Esophagus muscularis mucosa (tissue), 4 donors: Measurements from ENCODE around the gene NT5C3A. TPM values are rescaled to one million over a fixed set of nuclear protein-coding genes. Genes with fewer than 3 reads are reported as not detected.
"Not testable (repeated sequence)": the region's sequence is repeated elsewhere in the genome, so short reads cannot be mapped to it uniquely, and the experiment has no call there.

Experiments
- DNase-seq: peaks from one replicate; pipeline ENCODE4 v3.0.0-alpha.2; 2017; ENCODE audit errors: extremely low spot score
- H3K27ac ChIP-seq, 4 donors: fragments of 200-600 bp; sonication (generic); replicated peaks in 1 of 4; 1 replicate in 3 of 4; 2 replicates in 1 of 4; pipeline ENCODE4 v1.5.1; 2016 to 2019; ENCODE audit warnings: mild to moderate bottlenecking in 1 of 4
- H3K27me3 ChIP-seq, 4 donors: fragments of 200-600 bp; sonication (generic); one replicate each; pipeline versions ENCODE4 v1.5.1 to v1.6.0; 2016 to 2019
- H3K36me3 ChIP-seq, 4 donors: fragments of 200-600 bp; sonication (generic); one replicate each; pipeline ENCODE4 v1.5.1; 2016 to 2019
- H3K4me1 ChIP-seq, 4 donors: fragments of 200-600 bp; sonication (generic); one replicate each; pipeline ENCODE4 v1.5.1; 2016 to 2019
- H3K4me3 ChIP-seq, 4 donors: fragments of 200-600 bp; sonication (generic); 1 replicate in 2 of 4; 2 replicates in 2 of 4; pipeline ENCODE4 v1.5.1; 2016 to 2019; ENCODE audit warnings: mild to moderate bottlenecking in 4 of 4, moderate library complexity in 1 of 4
- H3K9me3 ChIP-seq, 4 donors: fragments of 200-600 bp; sonication (generic); 1 replicate in 3 of 4; 2 replicates in 1 of 4; pipeline ENCODE4 v1.5.1; 2016 to 2019
- POLR2AphosphoS5 ChIP-seq, 2 donors: sonication (generic); formaldehyde crosslinking; IDR thresholded peaks; one replicate each; pipeline ENCODE4 v1.6.1; 2017; ENCODE audit warnings: antibody characterized with exemption in 2 of 2
- WGBS: methylation state at CpG from one replicate; pipeline ENCODE4 v1.1.5; 2018; 5-methylcytosine and 5-hydroxymethylcytosine counted together
- intact Hi-C: fragments of 100-400 bp; cut with DNase I; formaldehyde crosslinking; loops from one replicate; pipeline ENCODE4 v1.15.1; 2023
- small RNA-seq, 3 donors: library from RNA; depleted of rRNA; stranded (forward); fragments of <200 nt; gene quantifications; one replicate each; pipeline ENCODE3, GENCODE V24; 2016
- total RNA-seq, 4 donors: library from RNA; depleted of rRNA; stranded (reverse); fragments of >200 nt; gene quantifications; one replicate each; pipeline versions ENCODE4 v1.1.0 to v1.2.1, GENCODE V29; 2016
- TF ChIP-seq, protein P1 (sequence below), 3 experiments: fragments of 200-600 bp in 2 of 3; fragments of 450-650 bp in 1 of 3; sonication (generic) in 2 of 3; IDR thresholded peaks; one replicate each; pipeline ENCODE4 v1.5.1; 2017 to 2019; ENCODE audit warnings: antibody characterized with exemption in 3 of 3, mild to moderate bottlenecking in 2 of 3, moderate library complexity in 1 of 3

The NT5C3A gene
- total RNA-seq, 4 donors from 2014 or later, result 13.9 to 22.0 (median 19.7) TPM

- TF ChIP-seq POLR2AphosphoS5 (IDR thresholded peaks at IDR 0.05), result peak in 1 of 2 donors; percentile 23
- DNase-seq, H3K27ac ChIP-seq, H3K4me1 ChIP-seq, H3K4me3 ChIP-seq, intact Hi-C loops, H3K27me3 ChIP-seq, H3K9me3 ChIP-seq: not testable (repeated sequence)
- WGBS, result 74% methylated on average over 6 of the region's 6 CpGs
- H3K36me3 ChIP-seq, result peaks cover 9 to 51% (median 30%) of the 10 kb centered on the region in 4 donors
Observed at GRCh38 chr7:32979246-32979645, 83.3 kb downstream of the NT5C3A start.

GRCh38 chr7:32977159-32977558 is 85.4 kb downstream of the NT5C3A start:
- WGBS, result 91% methylated on average over 2 of the region's 2 CpGs

GRCh38 chr7:32971967-32972366 is 90.6 kb downstream of the NT5C3A start:
- H3K4me3 ChIP-seq, H3K27ac ChIP-seq, H3K27me3 ChIP-seq, DNase-seq, intact Hi-C loops, H3K9me3 ChIP-seq: not testable (repeated sequence)
- 61% methylated on average over 2 of the region's 3 CpGs for WGBS
- Histone ChIP-seq H3K4me1 (peaks cover 0 to 12% (median 6%) of the 10 kb centered on the region in 4 donors), H3K36me3 (peaks cover 0 to 16% (median 5%) of the 10 kb centered on the region in 4 donors)

More at GRCh38 chr7:32977159-32977558, 85.4 kb downstream of the NT5C3A start:
- H3K4me1 ChIP-seq, H3K27me3 ChIP-seq, H3K9me3 ChIP-seq, H3K27ac ChIP-seq, DNase-seq, H3K4me3 ChIP-seq, intact Hi-C loops: not testable (repeated sequence)
- H3K36me3 ChIP-seq, result peaks cover 9 to 40% (median 24%) of the 10 kb centered on the region in 4 donors

GRCh38 chr7:32967268-32967582 is 95.4 kb downstream of the NT5C3A start:
- H3K9me3 ChIP-seq, DNase-seq, H3K4me3 ChIP-seq, H3K36me3 ChIP-seq, H3K27ac ChIP-seq, intact Hi-C loops, H3K27me3 ChIP-seq: not testable (repeated sequence)
- 87% methylated on average over 4 of the region's 4 CpGs for WGBS
- H3K4me1 ChIP-seq, result peaks cover 16 to 28% (median 21%) of the 10 kb centered on the region in 4 donors

GRCh38 chr7:32966489-32967267 is 95.9 kb downstream of the NT5C3A start:
- H3K27me3 ChIP-seq, intact Hi-C loops, H3K9me3 ChIP-seq, H3K27ac ChIP-seq, H3K36me3 ChIP-seq, DNase-seq, H3K4me3 ChIP-seq: not testable (repeated sequence)
- WGBS, result 73% methylated on average over 3 of the region's 5 CpGs
- H3K4me1 ChIP-seq, result peaks cover 15 to 23% (median 18%) of the 10 kb centered on the region in 4 donors

DNA sequence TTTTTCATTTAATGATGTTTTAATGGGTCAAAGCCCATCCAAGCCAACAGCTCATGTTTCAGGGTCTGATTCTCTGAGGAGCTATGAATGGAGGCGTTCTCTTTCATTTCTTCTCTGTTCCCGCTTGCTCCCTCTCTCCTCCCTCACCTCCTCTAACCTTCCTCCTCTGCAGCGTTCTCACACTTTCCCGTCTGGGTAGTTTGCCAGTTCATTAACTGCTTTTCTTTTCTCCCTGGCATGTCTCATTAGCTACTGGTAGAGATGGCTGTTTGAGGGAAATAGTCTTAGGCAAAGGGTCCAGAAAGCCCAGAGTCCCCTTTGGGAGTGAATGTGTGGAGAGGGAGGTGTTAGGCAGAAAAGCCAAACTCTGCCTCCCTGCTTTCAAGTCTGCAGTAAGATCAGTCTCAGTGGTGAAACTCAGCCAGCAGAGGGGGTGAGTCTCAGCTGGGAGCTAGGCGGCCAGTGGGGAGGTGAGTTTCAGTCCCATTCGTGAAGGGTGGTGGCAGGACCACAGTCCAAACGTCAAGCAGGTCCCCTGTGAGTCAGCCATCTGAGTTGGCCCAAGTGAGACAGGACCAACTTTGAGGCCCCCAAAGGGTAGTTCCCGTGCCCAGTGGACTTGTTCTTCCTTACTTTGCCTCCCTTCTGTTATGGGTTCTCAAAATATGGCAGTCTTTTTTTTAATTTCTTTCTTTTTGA is 98.0 kb downstream of the NT5C3A start:
- intact Hi-C loops, H3K9me3 ChIP-seq, H3K4me3 ChIP-seq, H3K27me3 ChIP-seq, H3K36me3 ChIP-seq, DNase-seq: not testable (repeated sequence)
- TF ChIP-seq, protein P1, sequence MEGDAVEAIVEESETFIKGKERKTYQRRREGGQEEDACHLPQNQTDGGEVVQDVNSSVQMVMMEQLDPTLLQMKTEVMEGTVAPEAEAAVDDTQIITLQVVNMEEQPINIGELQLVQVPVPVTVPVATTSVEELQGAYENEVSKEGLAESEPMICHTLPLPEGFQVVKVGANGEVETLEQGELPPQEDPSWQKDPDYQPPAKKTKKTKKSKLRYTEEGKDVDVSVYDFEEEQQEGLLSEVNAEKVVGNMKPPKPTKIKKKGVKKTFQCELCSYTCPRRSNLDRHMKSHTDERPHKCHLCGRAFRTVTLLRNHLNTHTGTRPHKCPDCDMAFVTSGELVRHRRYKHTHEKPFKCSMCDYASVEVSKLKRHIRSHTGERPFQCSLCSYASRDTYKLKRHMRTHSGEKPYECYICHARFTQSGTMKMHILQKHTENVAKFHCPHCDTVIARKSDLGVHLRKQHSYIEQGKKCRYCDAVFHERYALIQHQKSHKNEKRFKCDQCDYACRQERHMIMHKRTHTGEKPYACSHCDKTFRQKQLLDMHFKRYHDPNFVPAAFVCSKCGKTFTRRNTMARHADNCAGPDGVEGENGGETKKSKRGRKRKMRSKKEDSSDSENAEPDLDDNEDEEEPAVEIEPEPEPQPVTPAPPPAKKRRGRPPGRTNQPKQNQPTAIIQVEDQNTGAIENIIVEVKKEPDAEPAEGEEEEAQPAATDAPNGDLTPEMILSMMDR (IDR thresholded peaks at IDR 0.05), result peak in 2 of 3 experiments; percentile 24 to 46
- WGBS, result 29% methylated on average over 5 of the region's 8 CpGs
- peak overlapping the region in 3 of 4 donors; percentile 17 to 66 (median 51) for H3K27ac ChIP-seq
- H3K4me1 ChIP-seq, result peaks cover 11 to 22% (median 19%) of the 10 kb centered on the region in 4 donors

Small RNAs within 50 kb of the gene (small RNA-seq; reads per million reads assigned to genes)
- 0 reads per million in 3 donors for gene RN7SL505P
- gene RNU6-388P, result 0 reads per million in 3 donors
- 0 reads per million in 3 donors for gene RPS29P14

Other genes with a start within 250 kb of the NT5C3A start
- gene KBTBD2, start 171.0 kb downstream of the NT5C3A start, total RNA-seq, result 10 to 100 TPM; 28.3 to 51.2 (median 38.7) TPM
- 100 to 1,000 TPM; 119 to 123 (median 122) TPM for gene FKBP9, start 105.3 kb downstream of the NT5C3A start, total RNA-seq
- gene RP9, start 46.6 kb upstream of the NT5C3A start, total RNA-seq, result 10 to 100 TPM in 2 of 4 donors, 1 to 10 TPM in 2; 7.6 to 11.5 (median 10.1) TPM
- 10 to 100 TPM; 14.7 to 20.8 (median 16.3) TPM for gene BBS9, start 66.8 kb upstream of the NT5C3A start, total RNA-seq